Activated B cell treated with CpG ODN at 0.5 μM for 24 hours (primary cell): Measurements from ENCODE around the gene MCUB. TPM values are rescaled to one million over a fixed set of nuclear protein-coding genes. Genes with fewer than 3 reads are reported as not detected.

Experiments
- ATAC-seq: fragments of 200-7000 bp; cut with Tn5 transposase; one replicate; pipeline ENCODE4 v1.10.0; 2021; ENCODE audit warnings: low read depth, mild to moderate bottlenecking, moderate library complexity
- CTCF ChIA-PET: fragments of 350-600 bp; sonication (Branson Sonifier 250); formaldehyde crosslinking; loops from one replicate; lab custom pipeline; 2021; ENCODE audit warnings: antibody characterized with exemption; lab: Charles Lee
- POLR2A ChIA-PET: fragments of 350-600 bp; sonication (Branson Sonifier 250); formaldehyde crosslinking; loops from one replicate; lab custom pipeline; 2021; ENCODE audit warnings: antibody characterized with exemption; lab: Charles Lee
- DNase-seq: peaks from one replicate; pipeline ENCODE4 v3.0.0; 2022
- H3K27ac Mint-ChIP-seq: one replicate; pipeline ENCODE4 v1.8.0; 2020; ENCODE audit warnings: mixed read lengths
- H3K27me3 Mint-ChIP-seq: one replicate; pipeline ENCODE4 v1.8.0; 2021; ENCODE audit warnings: mixed read lengths
- H3K36me3 Mint-ChIP-seq: one replicate; pipeline ENCODE4 v1.8.0; 2021; ENCODE audit warnings: low read depth, mixed read lengths
- H3K4me1 Mint-ChIP-seq: one replicate; pipeline ENCODE4 v1.8.0; 2021; ENCODE audit warnings: mixed read lengths
- H3K4me3 Mint-ChIP-seq: one replicate; pipeline ENCODE4 v1.8.0; 2020; ENCODE audit warnings: mild to moderate bottlenecking, mixed read lengths
- H3K9me3 Mint-ChIP-seq: one replicate; pipeline ENCODE4 v1.8.0; 2020; ENCODE audit warnings: mixed read lengths
- CTCF ChIP-seq: fragments of 200-600 bp; IDR thresholded peaks from one replicate; pipeline ENCODE4 v1.8.0; 2022; ENCODE audit warnings: antibody characterized with exemption, mild to moderate bottlenecking
- intact Hi-C: fragments of 100-400 bp; cut with micrococcal nuclease; formaldehyde crosslinking; loops from one replicate; pipeline ENCODE4 v1.15.1; 2024
- total RNA-seq: library from RNA; stranded (reverse); gene quantifications from 2 replicates; pipeline ENCODE4 v1.2.3, GENCODE V29; 2022

The MCUB gene
- total RNA-seq, 1 donor from 2014 or later = 28.9 TPM

- ChIA-PET CTCF (interaction anchor here (0.7 to 1.1 kb wide), 2 partner anchors 191 to 226 kb away, joined by 3 to 4 read pairs; partner anchors contain the start of gene SEC24B), POLR2A (no interaction called here)
- no peaks in the 10 kb centered on the region for H3K27me3 Mint-ChIP-seq
- no peaks in the 10 kb centered on the region for H3K9me3 Mint-ChIP-seq
- H3K4me3 Mint-ChIP-seq = no peak overlapping the region
- no peak for DNase-seq
- intact Hi-C loops = loop anchor here (1.0 kb wide), 1 partner anchor 237 kb away; no protein-coding TSS in a partner anchor
- peaks cover 6% of the 10 kb centered on the region for H3K4me1 Mint-ChIP-seq
- TF ChIP-seq CTCF = no peak
- peaks cover 47% of the 10 kb centered on the region for H3K36me3 Mint-ChIP-seq
- H3K27ac Mint-ChIP-seq = no peak overlapping the region
- ATAC-seq = no peak
Observed at GRCh38 chr4:109658871-109659410, 98.9 kb downstream of the MCUB start.

DNA sequence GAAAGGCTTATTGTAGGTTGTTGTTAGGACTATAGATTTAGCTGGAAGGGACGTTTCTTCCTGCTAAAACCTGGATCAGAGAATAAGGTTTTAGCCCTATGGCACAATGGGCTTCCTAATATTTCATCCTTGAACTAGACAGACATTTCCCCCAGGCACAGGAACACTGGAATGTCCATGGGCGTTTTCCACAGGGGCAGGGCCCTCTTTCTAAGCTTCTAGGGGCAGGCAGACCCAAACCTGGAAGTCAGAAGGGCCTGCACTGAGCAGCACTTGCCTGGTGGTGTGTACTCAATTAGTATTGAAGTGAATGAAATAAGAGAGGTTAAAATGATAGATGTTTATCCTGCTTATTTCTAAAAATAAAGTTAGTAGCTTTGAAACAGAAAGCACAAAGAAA, 102.1 kb downstream of the MCUB start:
- TF ChIP-seq CTCF = no peak
- ChIA-PET POLR2A (no interaction called here), CTCF (no interaction called here)
- H3K27ac Mint-ChIP-seq = no peak overlapping the region
- peaks cover 66% of the 10 kb centered on the region for H3K36me3 Mint-ChIP-seq
- H3K9me3 Mint-ChIP-seq = no peaks in the 10 kb centered on the region
- ATAC-seq (no peak), DNase-seq (no peak)
- H3K4me3 Mint-ChIP-seq = no peak overlapping the region
- intact Hi-C loops = no loop called here
- H3K27me3 Mint-ChIP-seq = no peaks in the 10 kb centered on the region
- H3K4me1 Mint-ChIP-seq = no peaks in the 10 kb centered on the region

DNA sequence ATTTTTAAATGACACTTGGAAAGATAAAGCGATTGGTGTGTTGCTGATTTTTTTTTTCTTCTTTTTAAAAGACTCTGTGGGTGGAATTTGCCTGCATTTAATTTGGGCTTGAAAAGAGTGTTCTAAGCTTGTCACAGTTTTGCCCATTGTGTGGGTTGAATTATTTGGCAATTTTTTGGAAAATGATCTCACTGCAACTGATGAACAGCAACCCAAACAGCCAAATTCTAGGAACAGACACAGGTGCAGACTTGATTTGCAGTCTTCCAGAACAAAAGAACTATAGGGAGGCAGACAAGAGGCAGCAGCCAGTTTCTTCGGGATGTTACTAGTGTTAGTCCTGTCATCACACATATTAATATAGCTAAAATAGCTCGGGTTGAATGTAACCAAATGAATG, 102.7 kb downstream of the MCUB start:
- Mint-ChIP-seq H3K27me3 (no peaks in the 10 kb centered on the region), H3K36me3 (peaks cover 64% of the 10 kb centered on the region), H3K4me1 (no peaks in the 10 kb centered on the region), H3K27ac (no peak overlapping the region), H3K9me3 (no peaks in the 10 kb centered on the region), H3K4me3 (no peak overlapping the region)
- DNase-seq (no peak), ATAC-seq (no peak)
- POLR2A ChIA-PET = no interaction called here
- no peak for TF ChIP-seq CTCF
- CTCF ChIA-PET = interaction anchor here (1.3 kb wide), 1 partner anchor 230 kb away, joined by 3 read pairs; the partner anchor contains the start of gene SEC24B
- intact Hi-C loops = no loop called here

DNA sequence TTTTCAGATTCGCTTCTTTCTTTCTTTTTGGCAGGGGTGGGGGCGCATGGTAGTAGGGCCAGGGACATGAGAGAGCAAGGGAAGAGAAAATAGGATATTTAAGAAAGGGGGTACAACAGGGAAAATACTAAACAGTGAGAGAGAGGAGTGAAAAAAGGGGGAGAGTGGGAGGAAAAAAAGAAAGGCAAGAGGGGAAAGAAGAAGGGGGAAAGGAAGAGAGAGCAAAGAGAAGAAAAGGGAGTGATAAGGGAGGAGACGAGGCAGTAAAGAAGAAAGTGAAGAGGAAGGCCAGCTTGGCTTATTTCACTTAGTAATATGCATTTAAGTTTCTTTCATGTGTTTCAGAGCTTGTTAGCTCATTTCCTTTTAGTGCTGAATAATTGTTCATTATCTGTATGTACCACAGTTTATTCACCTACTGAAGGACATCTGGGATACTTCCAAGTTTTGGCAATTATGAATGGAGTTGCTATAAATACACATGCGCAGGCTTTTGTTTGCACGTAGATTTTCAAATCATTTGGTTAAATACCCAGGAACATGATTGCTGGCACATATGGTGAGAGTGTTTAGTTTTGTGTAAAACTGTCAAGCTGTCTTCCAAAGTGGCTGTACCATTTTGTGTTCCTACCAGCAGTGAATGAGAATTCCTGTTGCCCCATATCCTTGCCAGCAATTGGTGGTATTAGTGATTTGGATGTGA, 105.9 kb downstream of the MCUB start:
- DNase-seq = no peak
- Mint-ChIP-seq H3K27me3 (no peaks in the 10 kb centered on the region), H3K36me3 (peaks cover 68% of the 10 kb centered on the region), H3K4me1 (no peaks in the 10 kb centered on the region), H3K9me3 (peaks cover 3% of the 10 kb centered on the region), H3K27ac (no peak overlapping the region), H3K4me3 (no peak overlapping the region)
- TF ChIP-seq CTCF = no peak
- CTCF ChIA-PET = no interaction called here
- intact Hi-C loops = no loop called here
- ATAC-seq = no peak
- POLR2A ChIA-PET = no interaction called here

- H3K36me3 Mint-ChIP-seq = peaks cover 47% of the 10 kb centered on the region
- H3K4me3 Mint-ChIP-seq = no peak overlapping the region
- H3K9me3 Mint-ChIP-seq = peaks cover 9% of the 10 kb centered on the region
- TF ChIP-seq CTCF = no peak
- peaks cover 2% of the 10 kb centered on the region for H3K4me1 Mint-ChIP-seq
- no peaks in the 10 kb centered on the region for H3K27me3 Mint-ChIP-seq
- ChIA-PET POLR2A (no interaction called here), CTCF (no interaction called here)
- no peak for ATAC-seq
- no peak overlapping the region for H3K27ac Mint-ChIP-seq
- DNase-seq = no peak
- intact Hi-C loops = no loop called here
Observed at GRCh38 chr4:109671350-109671749, 111.3 kb downstream of the MCUB start.
